ENCODE measurements around the gene TBC1D14. TPM values are rescaled to one million over a fixed set of nuclear protein-coding genes. Genes with fewer than 3 reads are reported as not detected.
A peak's percentile ranks its signal among the peaks of the same experiment; 100 is the strongest.

TBC1D14 gene
- total RNA-seq, 4 donors from 2014 or later, result 39.8 to 47.0 (median 46.0) TPM

GRCh38 chr4:6942238-6942800, 32.7 kb downstream of the TBC1D14 start:
- peak overlapping the region in 1 of 3 donors; percentile 48 for H3K27ac ChIP-seq
- intact Hi-C loops (cut with DNase I), result no loop called here
- DNase-seq, result no peak
- no peaks in the 10 kb centered on the region for H3K36me3 ChIP-seq
- 62 to 79% methylated on average over 7 of the region's 7 CpGs for WGBS, 2 donors
- TF ChIP-seq, protein P1, sequence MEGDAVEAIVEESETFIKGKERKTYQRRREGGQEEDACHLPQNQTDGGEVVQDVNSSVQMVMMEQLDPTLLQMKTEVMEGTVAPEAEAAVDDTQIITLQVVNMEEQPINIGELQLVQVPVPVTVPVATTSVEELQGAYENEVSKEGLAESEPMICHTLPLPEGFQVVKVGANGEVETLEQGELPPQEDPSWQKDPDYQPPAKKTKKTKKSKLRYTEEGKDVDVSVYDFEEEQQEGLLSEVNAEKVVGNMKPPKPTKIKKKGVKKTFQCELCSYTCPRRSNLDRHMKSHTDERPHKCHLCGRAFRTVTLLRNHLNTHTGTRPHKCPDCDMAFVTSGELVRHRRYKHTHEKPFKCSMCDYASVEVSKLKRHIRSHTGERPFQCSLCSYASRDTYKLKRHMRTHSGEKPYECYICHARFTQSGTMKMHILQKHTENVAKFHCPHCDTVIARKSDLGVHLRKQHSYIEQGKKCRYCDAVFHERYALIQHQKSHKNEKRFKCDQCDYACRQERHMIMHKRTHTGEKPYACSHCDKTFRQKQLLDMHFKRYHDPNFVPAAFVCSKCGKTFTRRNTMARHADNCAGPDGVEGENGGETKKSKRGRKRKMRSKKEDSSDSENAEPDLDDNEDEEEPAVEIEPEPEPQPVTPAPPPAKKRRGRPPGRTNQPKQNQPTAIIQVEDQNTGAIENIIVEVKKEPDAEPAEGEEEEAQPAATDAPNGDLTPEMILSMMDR (IDR thresholded peaks at IDR 0.05), result no peak
- no peak for TF ChIP-seq POLR2A (IDR thresholded peaks at IDR 0.05)
- no peaks in the 10 kb centered on the region for H3K9me3 ChIP-seq
- H3K4me3 ChIP-seq (replicated peaks in 1 of 3), result no peak overlapping the region
- H3K27me3 ChIP-seq, result no peaks in the 10 kb centered on the region
- H3K4me1 ChIP-seq, result no peaks in the 10 kb centered on the region

DNA sequence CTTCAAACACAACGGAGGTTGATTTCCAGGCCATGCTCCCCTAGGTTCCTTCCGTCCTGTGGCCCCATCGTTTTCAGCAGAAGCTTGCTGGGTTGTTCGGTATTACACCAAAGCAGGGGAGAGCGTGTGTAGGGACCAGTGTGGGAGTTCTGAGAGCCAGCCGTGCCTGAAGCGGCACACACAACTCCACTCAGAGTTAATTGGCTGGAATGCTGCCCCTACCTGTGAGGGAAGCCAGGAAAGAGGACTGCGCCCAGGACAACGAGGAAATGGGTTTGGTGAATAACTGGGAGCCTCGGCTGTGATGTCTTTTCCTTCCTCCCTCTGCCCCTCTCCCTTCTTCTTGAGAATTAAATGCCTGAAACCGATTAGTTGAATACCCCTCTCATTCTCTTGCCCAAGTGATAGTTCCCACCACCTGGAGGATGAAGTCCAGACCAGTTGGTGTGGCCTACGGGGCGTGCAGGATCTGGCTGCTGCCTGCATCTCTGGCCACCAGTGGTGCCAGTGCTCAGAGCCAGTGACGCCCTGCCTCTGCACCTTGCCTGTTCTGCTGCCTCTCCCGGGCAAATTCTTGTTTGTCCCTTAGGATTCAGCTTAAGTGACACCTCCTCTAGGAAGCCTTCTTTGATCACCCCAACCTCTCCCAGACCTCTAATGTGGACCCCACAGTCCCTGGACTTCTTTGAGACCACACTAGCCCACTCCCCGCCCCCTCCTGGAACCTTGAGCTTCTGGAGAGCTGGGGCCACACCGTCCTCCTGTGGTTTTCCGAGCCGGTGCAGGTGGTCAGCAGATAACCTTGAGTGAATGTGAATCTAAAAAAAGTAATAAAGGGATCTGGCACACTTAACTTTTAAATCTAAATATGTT, 33.6 kb downstream of the TBC1D14 start:
- no peaks in the 10 kb centered on the region for H3K27me3 ChIP-seq
- H3K4me3 ChIP-seq (replicated peaks in 1 of 3), result no peak overlapping the region
- 77 to 81% methylated on average over 19 of the region's 19 CpGs for WGBS, 2 donors
- H3K4me1 ChIP-seq, result no peaks in the 10 kb centered on the region
- H3K36me3 ChIP-seq, result no peaks in the 10 kb centered on the region
- no peaks in the 10 kb centered on the region for H3K9me3 ChIP-seq
- TF ChIP-seq POLR2A (IDR thresholded peaks at IDR 0.05), result no peak
- TF ChIP-seq, protein P1 (IDR thresholded peaks at IDR 0.05), result no peak
- DNase-seq, result no peak
- intact Hi-C loops (cut with DNase I), result no loop called here
- no peak overlapping the region for H3K27ac ChIP-seq

DNA sequence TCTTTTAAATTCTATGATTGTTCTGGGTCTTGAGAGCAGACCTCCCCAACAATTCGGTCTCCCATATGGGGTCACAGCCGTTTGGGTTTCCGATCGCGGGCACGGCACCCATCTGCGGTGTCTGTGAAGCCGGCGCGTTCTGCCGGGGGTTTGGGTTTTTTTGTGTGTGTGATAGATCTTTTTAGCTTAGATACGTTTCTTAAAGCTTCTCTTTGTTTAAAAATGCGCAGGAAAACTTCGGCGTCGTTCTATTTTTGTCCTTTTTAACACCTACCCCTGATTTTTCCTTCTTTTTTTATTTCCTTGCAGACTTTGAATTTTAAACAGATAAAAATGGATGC, 34.2 kb downstream of the TBC1D14 start:
- intact Hi-C loops (cut with DNase I), result no loop called here
- WGBS, 2 donors, result 90 to 93% methylated on average over 16 of the region's 16 CpGs

DNA sequence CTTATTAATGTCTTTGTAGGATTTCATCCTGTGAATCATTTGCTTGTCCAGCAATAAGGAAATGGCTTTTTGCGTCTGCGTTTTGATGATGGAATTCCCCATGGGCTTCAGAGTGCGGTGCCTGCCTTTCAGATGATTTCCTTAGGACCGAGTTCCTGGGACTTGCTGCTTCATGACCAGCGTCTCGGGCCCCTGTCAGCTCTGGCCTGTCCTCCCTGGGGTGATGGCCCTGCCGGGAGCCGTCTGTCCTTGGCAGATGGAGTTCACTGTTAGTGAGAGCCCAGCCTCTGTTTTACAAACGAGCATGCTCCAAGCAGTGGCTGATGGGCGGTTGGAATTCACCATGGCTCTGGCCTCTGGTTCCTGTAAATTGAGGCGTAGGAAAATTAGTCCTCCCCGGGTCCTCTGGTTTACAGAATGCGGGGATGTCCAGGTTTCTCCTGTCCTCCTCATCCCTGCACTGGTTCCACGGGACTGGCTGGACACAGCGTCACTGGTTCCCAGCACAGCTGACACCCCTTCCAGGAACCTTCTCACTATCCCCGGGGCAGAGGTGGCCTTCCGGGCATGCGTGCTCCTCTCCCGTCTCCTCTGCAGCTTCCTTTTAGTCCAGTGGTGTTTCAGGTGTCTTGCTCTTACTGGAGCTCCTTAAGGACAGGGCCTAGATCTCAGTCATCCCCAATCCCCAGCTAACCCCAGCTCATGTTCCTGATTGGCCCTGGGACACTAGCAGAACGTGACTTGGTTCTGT, 34.9 kb downstream of the TBC1D14 start:
- H3K4me1 ChIP-seq, result no peaks in the 10 kb centered on the region
- H3K4me3 ChIP-seq (replicated peaks in 1 of 3), result no peak overlapping the region
- H3K36me3 ChIP-seq, result no peaks in the 10 kb centered on the region
- 81 to 86% methylated on average over 20 of the region's 20 CpGs for WGBS, 2 donors
- TF ChIP-seq, protein P1 (IDR thresholded peaks at IDR 0.05), result no peak
- TF ChIP-seq POLR2A (IDR thresholded peaks at IDR 0.05), result no peak
- no peaks in the 10 kb centered on the region for H3K9me3 ChIP-seq
- no peak for DNase-seq
- H3K27ac ChIP-seq, result no peak overlapping the region
- intact Hi-C loops (cut with DNase I), result no loop called here
- H3K27me3 ChIP-seq, result no peaks in the 10 kb centered on the region

More for the DNA sequence above, 34.2 kb downstream of the TBC1D14 start:
- no peak for TF ChIP-seq POLR2A (IDR thresholded peaks at IDR 0.05)
- TF ChIP-seq, protein P1 (IDR thresholded peaks at IDR 0.05), result no peak
- Histone ChIP-seq H3K9me3 (no peaks in the 10 kb centered on the region), H3K36me3 (no peaks in the 10 kb centered on the region), H3K27me3 (no peaks in the 10 kb centered on the region), H3K4me1 (no peaks in the 10 kb centered on the region), H3K4me3 (replicated peaks in 1 of 3) (no peak overlapping the region), H3K27ac (no peak overlapping the region)
- no peak for DNase-seq
